Activated CD8-positive, alpha-beta memory T cell treated with anti-CD3 and anti-CD28 coated beads, Interleukin-2, amount 50 U/mL, for 48 hours (primary cell): ENCODE data around the gene MPI.

Experiments
- DNase-seq: peaks from one replicate; pipeline ENCODE4 v3.0.0-alpha.2; 2020

MPI gene, protein sequence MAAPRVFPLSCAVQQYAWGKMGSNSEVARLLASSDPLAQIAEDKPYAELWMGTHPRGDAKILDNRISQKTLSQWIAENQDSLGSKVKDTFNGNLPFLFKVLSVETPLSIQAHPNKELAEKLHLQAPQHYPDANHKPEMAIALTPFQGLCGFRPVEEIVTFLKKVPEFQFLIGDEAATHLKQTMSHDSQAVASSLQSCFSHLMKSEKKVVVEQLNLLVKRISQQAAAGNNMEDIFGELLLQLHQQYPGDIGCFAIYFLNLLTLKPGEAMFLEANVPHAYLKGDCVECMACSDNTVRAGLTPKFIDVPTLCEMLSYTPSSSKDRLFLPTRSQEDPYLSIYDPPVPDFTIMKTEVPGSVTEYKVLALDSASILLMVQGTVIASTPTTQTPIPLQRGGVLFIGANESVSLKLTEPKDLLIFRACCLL

DNA sequence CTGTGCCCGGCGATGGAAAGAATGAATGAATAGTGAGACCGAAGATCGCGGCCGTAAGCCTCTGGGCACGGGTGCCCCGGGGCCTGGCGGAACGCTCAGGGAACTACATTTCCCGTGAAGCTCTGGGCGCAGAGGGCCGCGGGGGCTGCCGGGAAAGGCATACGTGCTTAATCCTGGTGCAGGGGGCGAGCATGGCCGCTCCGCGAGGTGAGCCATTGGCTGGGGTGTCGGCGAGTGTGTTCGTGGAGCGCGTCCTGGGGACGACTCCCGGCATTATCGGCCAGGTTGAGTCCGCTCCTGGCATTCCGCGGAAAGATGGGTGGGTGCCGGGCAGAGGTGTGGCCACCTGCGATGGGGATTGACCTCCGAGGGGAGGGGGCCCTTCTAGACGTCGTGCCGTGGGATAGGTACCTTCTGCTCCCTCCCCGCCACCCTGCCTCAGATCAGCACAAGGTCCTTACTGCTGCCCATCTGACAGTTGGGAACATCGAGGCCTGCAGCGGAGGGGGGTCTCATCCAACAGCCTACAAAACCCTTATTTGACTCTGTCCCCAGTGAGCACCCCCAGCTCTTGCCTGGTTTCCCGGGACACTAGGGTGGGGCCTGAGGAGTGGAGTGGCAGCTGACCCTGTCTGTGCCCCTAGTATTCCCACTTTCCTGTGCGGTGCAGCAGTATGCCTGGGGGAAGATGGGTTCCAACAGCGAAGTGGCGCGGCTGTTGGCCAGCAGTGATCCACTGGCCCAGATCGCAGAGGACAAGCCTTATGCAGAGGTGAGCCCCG, at the start of gene MPI:
TSS of gene MPI (plus strand) at position 160 of the 782 bp plus-strand sequence. CDS start at position 192, 32 bp downstream.
- peak; percentile 94 for DNase-seq

GRCh38 chr15:74840851-74841775, 48.7 kb upstream of the MPI start:
- DNase-seq = no peak

DNA sequence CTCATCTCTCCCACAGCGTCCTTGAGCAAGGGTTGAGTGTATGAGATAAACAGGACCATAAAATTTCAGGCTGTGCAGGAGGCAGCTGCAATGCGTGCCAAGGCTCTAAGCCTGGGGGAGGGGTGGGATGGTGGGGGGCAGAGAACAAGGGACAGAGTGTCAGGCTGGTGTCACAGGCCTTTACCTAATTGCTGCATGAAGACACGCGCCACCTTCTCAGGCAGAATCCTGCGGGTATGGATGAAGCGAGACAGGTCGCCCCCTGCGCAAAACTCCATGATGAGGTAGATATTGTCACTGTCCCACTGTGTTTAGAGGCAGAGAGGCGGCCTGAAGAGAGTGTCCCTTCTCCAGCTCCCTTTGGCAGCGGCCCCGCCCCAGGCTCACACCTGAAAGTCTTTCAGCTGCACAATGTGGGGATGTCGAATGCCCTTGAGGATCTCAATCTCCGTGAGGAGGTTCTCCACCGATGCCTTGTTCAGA, 47.9 kb upstream of the MPI start:
- DNase-seq = no peak

DNA sequence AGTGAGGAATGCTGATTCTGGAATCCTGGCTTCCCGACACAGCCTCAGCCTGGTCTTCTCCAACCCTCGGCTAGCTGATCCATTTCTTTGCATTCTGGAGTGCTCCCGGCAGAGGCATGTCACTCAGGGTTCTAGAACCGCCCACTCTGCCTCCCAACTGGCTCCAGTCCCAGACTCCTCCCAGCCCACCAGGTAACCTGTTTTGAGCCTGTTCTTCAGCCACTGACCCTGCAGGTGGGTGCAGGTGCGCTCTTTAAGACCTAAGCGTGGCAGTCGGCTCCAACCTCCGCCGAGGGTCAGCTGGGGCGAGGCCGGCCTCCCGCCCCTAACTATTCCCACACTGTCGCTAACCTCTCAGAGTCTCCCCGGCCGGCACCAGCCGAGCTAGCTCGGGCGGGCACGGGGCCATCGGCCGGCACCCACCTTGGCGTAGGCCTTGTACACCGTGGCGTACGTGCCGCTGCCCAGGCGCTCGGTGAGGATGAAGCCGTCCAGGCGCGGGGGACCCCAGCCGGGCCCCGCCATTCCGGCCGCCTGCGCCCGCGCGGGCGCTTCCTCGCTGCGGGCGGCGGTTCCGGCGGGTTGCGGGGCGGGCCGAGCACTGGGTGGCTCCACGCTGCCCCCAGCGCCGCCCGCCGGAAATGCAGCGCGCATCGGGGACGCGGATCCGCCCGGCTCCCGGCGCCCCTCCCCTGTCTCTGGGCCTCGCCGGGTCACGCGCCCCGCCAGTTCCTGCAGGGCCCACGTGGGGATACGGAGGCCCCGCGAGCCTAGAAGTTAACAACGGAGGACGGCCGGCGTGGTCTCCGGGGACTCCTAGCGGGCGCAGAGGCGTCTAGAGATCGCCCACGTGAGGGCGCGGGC, 47.0 kb upstream of the MPI start, which contains the start of gene ULK3:
TSS of gene ULK3 (minus strand) at position 576 of the 864 bp plus-strand sequence. CDS start at position 525, 51 bp downstream.
- DNase-seq = peak; percentile 97

GRCh38 chr15:74843445-74843828, 46.4 kb upstream of the MPI start:
- no peak for DNase-seq

GRCh38 chr15:74843891-74844299, 45.9 kb upstream of the MPI start:
- no peak for DNase-seq

DNA sequence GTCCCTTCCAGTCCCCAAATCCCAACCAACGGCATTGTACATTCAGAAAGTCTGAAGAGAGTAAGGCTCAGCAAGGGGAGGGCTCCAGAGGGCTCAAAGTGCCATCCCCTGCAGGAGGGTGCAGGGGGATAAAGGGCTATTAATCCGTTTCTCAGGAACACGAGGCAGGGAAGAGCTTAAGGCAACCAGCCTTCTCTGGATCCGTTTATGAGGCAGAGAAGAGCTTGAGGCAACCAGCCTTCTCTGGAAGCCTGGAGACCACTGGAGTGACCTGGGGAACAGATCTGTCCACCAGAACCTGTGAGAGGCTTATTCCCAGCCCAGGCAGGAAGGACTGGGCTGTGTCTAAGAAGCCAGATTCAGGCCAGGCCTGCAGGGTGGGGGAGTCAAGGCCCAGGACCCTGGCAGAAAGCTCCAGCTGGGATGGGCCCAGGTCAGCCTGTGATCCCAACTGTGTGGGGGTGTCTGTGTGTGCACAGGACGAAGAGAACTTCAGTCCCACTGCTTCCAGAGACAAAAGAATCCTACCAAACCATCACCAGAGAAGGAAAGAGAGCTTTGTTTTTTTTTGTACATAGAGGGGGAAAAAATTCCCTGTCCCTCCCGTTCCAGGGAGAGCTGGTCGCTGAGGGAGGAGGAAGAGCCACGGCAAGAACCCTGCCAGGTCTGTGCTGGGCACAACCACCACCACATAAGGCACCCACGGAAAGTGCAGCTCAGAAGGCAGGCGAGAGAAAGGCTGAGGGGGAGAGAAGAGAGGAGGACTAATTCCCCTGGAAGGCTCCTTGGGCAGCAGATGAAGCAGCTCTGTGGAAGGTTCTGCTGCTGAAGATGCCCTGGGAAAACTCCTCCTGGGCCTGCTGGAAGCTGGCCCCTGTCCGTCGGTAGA, 45.3 kb upstream of the MPI start:
- DNase-seq = no peak

DNA sequence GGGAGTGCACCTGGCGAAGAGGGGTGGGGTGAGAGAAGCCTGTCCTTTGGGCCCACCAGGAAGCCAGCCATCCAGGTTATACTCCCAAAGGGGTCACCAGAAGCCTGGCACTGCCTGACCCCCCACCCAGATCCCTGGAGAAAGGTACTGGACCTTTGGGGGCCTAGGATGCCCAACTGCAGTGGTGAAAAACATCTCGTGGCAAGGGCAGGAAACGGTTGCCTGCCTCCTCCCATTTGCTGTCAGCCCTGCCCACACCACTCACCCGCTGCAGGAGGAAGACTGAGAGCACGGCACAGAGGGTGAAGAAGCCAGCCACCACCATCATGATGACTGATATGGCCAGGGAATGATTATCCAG, 44.7 kb upstream of the MPI start:
- peak; percentile 77 for DNase-seq

DNA sequence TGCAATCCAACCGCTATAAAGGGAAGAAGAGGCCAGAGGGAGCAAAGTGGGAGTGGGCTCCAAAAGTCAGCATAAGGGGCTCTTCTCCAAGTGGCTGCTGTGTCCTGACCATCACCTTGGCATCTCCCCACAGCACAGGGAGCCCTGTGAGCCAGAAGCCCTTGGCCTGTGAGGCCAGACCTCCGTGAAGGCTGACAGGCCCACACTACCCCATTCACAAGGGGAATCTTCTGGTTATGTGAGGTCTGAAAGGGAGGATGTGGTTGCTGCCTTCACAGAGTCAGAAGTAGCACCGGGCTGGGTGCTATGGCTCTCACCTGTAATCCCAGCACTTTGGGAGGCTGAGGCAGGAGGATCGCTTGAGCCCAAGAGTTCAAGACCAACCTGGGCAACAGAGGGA, 44.3 kb upstream of the MPI start:
- no peak for DNase-seq

GRCh38 chr15:74847432-74847831, 42.4 kb upstream of the MPI start:
- no peak for DNase-seq

- no peak for DNase-seq
These were observed 39.4 kb upstream of the MPI start for GRCh38 chr15:74850393-74850792.

GRCh38 chr15:74851960-74852359, 37.9 kb upstream of the MPI start:
- no peak for DNase-seq

DNA sequence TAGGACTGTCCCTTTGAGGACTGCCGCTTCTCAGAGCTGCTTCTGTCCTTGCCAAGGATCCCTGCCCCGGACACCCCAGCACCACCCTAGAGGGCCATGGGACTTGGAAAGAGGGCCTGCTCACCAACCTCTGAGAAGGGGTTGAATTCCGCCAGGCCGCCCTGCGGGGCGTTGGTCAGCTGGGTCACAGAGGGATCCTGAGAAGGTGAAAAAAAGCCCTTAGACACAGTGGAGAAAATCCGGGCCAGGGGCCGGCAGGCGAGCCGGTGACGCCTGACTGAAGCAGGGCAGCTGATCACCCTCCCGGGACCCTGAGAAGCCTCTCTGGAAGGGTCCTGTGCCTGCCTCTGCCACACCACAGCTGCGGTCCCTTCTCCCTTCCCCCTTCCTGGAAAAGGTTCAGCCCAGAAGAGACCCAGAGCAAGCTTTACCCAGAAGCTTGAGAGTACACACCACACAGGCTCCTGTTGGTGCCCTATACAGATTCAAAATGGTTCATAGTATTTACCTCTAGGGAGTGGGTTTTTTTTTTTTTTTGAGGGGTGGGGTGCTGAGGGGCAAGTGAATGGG, 35.3 kb upstream of the MPI start:
- DNase-seq = no peak

GRCh38 chr15:74855857-74856256, 34.0 kb upstream of the MPI start:
- no peak for DNase-seq

DNA sequence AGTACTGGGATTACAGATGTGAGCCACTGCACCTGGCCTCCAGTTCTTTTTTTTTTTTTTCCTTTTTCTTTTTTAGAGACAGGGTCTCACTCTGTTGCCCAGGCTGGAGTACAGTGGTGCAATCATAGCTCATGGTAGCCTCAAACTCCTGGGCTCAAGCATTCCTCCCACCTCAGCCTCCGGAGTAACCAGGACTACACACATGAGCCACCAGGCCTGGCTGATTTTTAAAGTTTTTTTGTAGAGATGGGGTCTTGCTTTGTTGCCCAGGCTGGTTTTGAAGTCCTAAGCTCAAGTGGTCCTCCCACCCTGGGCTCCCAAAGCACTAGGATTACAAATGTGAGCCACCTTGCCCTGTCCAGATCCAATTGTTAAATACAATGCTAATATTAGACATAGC, 33.3 kb upstream of the MPI start:
- DNase-seq = no peak

- DNase-seq = no peak
These were observed 32.7 kb upstream of the MPI start for GRCh38 chr15:74857082-74857655.

GRCh38 chr15:74857671-74858368, 32.0 kb upstream of the MPI start:
- DNase-seq = no peak

DNA sequence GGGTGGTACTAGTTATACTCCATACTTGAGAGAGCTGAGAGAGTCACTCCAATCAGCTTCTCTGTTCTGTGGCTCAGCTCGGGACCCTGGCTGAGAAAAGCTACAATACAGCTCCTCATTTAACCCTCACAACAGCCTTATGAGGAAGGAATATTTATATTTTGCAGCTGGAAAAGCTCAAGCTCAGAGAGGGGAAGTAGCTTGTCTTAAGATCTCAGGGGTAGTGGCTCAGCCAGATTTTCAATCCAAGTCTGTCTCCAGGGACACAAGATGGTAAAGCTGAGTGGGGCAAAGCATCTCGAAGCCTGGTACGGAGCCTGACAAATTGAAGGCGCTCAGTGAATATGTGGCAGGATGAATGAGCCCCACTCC, 31.5 kb upstream of the MPI start:
- DNase-seq = no peak
